Ureter (tissue), 1 donor: Measurements from ENCODE around the gene NBEA. TPM values are rescaled to one million over a fixed set of nuclear protein-coding genes. Genes with fewer than 3 reads are reported as not detected.

Experiments
- DNase-seq: peaks from one replicate; pipeline ENCODE4 v3.0.0-alpha.2; 2020; ENCODE audit warnings: low spot score
- total RNA-seq: library from RNA; stranded (reverse); gene quantifications from one replicate; pipeline ENCODE4 v1.2.4, GENCODE V29; 2023
- donor health status: DM: yes; HTN: yes; CAD: no.

NBEA gene
- total RNA-seq, 1 donor from 2014 or later, result 16.7 TPM

DNA sequence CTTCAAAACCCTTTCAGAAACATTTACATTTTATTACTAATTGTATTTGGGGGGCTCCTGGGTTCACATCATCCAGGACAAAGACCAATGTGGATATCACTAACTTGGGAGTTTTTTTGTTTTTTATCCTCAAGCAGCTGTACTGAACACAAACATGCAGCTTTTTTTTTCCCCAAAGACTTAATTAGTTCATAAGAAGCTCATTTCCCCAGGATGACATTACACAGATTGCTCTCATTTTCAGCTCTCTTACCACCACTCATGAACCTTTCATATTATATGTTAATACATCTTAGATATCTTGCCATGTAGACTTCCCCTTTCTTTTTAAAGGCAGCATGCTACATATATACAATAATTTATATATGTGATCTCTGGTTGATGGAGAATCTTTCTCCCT lies 653.1 kb downstream of the NBEA start:
- DNase-seq, result no peak

DNA sequence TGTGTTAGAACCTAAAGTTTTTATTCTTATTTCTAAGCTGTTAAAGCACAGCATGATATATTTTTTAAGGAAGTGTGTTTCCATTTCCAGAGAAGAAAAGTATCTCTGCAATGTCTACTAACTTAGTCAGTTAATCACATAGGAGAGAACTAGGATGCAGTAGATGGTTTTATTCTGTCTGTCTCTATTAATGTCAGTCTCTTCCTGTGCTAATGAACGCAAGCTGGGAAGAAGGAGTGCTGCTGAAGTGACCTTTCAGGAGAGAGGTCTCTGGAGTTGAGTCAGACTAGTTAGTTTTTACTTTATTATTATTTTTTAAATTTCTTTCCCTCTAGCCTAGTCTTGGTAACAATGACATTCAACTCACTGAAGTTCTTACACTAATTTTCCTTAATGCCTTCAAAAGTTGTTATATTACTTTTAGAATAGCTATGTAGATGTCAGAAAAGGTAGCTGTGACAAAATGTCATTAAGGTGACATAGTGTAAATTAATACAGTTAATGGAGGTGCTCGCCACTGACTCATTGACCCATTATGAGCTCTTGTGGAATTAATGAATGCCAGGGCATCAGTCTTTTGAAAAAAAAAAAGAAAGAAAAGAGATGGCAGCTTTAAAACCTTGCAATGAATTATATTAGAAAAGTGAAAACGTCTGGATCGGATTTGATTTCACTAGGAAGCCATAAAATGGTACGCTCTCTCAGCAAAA lies 654.4 kb downstream of the NBEA start:
- no peak for DNase-seq

DNA sequence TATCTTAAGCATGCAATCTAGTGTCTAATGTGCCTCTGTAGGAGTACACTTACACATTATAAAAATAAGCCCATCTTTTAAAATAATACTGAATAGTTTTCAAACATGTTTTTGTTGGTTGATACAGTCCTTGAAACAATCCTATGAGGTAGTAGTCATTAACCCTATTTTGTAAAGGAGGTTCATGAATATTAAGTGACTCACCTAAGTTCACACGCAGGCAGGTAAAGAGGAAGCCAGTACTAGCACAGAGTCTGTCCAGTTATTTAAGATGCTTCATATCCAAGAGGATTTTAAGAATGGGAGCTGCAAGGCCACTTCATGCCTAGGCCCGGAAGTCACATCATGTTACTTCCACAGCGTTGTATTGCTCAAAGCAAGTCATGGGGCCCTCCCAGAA lies 655.4 kb downstream of the NBEA start:
- no peak for DNase-seq

DNA sequence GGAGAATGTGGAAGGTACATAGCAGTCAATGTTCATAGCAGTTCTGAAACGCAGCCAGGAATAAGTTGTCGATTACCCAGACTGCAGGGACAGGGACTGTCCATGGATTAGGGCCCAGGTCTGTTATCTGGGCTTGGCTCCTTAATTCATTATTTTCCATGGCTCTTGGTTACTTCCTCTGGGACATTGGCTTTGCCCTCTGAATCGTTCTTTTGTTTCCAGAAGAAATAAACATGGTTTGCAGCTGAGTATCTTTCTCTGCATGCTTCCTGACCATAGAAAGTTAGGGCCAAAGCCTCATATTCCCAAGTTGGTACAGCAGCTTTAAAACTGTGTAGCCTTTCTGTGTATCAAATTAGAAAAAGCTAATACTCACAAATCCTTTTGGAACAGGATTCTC lies 656.2 kb downstream of the NBEA start:
- DNase-seq, result no peak

DNA sequence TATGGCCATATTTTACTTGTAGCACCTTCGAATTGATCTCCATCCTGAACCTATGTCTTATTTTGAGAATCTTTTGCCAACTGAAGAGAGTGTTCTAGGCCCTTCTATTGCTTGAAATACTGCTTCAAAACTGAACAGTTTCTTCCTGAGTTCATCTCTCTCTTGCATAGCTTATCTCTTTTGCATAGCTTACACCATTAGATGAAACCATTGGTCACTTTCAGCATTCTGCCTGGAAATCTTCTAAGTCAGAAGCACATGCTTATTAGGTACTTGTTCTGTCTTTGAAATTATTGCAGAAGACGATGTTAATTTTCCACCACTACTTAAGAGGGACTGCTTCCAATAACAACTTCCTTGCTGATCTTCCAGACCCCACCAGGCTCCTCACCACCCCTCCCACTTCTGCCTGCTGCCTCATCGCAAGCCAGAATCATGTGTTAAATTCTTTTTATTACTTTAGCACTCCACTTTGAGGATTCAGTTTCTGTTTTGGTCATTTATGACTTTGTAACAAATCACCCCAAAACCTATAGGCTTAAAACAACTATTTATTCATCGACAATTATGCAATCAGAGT lies 656.8 kb downstream of the NBEA start:
- no peak for DNase-seq

DNA sequence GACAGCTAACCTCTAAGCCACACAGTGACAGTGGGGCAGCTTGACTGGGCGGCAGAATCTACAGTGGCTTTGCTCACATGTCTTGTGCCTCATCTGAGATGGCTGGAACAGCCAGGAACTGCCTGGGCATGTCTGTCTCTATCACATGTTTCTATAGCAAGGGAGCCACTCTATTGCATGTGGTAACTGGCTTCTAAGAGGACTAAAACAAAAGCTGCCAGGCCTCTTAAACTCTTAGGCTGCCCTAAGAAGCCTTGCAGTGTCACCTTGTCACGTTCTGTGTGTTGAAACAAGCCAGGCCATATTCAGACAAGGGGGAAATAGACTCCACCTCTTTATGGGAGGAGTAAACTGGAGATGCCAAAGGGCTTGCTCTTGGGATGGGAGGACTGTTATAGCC lies 657.3 kb downstream of the NBEA start:
- DNase-seq, result no peak

DNA sequence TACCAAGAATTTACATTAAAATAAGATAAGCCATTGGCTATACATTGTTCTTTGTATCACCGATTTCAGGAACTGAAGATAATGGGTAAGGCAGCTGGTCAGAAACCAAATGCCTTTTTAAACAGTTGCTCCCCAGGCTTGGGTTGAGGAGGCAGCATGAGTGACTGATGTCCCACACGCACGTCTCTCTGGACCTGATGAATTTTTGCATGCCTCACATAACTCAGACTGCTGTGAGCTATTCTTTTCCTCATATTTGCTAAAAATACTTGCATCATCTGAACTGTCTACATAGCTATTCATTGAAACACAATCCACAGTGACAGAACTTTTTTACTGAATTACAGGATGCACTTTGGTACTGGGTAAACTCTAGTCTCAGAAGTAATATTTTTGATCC lies 658.1 kb downstream of the NBEA start:
- DNase-seq, result no peak

DNA sequence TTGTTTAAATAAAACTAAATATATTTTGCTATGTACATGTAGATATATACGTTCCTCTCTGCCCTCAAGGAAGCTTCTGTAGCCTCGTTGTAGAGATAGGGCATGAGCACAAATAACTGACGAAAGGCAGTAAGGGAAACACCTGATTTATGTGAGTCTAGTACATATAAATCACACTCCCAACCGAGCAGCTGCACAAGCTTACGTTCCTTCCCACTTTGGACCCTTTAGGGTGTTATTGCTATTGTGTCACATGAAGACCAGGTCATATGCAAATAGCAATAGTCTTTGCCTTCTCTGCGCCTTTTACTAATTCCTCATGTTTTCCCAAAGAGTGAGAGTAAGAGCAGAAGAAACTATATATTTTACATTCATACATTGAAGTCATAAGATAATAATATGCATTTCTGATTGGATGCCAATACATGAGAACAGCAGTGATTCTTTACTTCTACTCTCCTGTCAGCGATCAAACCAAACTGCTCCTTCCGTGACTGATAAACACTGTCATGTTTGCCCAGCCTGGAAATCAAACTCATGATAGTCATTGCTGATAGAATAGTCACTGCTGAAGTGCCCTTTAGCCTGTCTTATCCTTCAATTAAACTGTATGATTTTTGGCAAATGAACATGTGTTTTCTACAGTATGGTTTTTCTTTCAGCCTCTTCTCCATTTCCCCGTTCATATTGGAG lies 661.7 kb downstream of the NBEA start:
- no peak for DNase-seq

DNA sequence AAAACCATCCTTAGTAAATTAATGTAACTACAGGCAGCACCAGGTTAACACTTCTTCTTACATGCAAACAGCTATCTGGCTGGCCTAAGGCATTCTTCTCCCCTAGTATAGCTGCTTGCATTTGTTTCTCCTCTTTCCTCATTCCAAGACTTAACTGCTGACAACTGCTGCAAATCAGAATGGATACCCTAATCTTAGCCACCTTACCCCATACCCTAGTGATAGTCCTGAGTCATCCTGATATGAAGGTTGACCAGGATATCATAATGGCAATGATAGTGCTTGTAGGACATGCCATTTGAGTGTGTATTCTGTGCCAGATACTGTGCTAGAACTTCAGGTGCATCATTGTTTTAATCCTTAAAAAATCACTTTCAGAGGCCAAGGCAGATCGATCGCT lies 672.6 kb downstream of the NBEA start:
- DNase-seq, result no peak

DNA sequence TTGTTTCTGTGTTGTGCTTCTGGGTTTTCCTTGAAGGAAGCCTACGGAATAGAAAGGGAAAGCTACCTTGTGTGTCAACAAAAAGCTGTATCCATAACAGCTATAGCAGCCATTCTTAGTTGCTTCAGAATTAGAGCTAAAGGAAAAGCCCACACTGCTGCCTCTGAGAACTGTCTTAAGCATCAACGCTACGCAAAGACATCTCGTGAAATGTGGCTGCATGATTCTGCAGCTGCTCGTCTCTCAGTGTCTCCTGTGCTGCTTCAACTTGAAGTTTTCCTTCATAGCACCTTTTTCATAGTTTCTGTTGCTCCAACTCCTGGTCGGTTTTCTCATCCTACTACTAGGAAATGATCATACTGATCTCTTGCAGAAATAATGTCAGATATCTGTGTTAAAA lies 675.4 kb downstream of the NBEA start:
- no peak for DNase-seq

DNA sequence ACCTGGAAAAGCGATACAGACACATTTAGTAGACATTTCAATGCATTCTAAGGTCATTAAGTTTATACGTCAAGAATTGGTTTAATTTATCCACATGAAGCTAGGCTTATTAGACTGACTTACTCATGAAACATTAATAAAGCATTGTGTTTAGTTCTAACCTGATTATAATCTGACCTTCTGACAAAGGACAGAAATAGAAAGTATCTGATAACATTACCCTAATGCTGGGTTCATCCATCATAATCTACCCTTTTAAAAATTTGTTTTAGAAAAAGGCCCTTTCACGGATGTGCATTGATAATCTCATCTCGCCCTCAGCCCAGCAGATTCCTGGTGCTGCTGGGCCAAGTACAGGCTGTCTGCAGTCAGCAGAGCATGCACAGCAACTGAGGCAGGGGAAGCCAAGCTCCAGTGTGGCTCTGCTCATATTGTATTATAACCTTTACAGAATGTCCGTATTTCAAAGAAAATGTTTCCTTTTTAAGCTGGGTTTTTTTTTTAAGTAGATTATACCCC lies 676.6 kb downstream of the NBEA start:
- no peak for DNase-seq

DNA sequence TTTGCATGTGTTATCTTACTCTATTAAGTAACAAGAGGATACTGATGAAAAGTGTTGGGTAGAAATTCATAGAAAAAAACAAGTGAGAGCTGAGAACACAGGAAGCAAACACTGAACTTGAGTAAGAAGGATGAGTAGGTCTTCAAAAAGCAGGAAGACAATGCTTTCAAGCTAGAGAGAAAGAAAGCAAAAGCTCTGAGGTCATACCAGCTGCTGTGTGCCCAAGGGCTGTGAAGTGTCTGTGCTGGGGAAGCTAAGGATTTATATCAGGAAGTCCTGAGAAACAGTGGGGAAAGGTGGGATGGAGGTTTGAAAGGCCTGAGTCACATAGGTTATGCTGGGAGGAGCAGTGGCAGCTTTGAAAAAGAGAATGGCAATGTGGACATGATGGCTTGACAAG lies 679.9 kb downstream of the NBEA start:
- no peak for DNase-seq

DNA sequence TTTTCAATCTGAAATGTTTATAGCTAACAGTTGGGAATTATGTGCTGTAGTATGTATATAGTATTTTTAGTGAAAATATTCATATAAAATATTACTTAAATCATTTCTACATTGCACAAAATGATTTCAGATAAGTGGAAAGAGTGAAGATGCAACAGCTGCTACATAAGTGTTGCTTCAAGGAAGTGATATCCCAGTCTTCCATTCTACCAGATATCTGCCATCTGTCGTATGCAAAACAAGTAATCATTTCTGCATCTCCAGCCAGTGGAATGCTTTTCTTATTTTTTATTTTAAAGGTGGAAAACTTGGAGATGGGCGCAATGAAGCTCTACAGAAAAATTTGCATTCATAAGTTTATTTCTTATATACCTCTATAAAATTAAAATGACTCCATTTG lies 687.0 kb downstream of the NBEA start:
- DNase-seq, result no peak

DNA sequence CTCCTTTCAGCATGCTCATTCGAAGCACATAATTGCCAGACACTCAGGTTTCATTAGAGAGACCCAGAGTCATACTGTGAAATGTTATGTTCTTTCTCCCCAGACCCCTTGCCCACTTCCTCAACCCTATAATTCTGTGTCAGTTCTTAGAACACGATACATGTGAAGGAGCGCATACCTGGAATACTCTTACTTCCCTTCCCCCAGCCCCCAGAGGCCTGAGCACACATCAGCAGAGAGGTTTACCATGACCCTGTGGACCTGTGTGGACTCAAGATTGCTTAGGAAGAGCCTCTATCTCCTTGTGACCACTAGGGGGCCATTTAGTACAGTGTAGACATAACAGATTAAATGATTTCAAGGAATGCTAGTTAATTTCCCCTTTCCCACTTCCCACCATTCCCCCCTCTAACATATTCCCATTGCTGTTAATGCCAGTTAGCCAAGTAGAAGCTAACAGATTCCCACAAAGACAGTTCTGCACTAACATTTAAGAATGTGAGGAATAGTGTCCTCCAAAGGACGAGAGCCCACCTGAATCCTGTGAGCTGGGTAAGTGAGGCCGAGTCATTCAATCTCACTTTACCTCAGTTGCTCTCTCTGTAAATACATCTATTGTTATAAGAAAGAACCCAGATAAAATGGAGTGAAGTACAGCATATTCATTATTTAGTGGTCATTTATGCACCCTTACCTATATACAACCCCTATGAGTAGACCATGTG lies 688.6 kb downstream of the NBEA start:
- no peak for DNase-seq

DNA sequence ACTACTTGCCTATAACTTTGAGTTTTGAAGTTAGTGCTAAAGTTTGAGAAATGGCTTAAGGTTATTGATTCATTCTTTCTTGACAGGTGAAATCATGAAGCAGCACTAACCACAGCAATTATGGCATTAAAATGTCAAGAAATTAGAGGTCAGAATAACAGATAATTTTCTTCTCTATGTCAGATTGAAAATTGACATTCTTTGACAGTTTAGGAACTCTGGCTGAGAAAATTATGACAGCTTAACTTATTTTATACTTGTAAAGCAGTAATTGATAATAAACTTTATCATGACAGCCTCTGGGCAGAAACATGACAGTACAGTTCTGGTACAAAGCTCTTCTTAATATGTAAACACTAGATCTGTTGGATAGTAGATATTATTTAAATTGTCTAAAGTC lies 689.6 kb downstream of the NBEA start:
- DNase-seq, result no peak

DNA sequence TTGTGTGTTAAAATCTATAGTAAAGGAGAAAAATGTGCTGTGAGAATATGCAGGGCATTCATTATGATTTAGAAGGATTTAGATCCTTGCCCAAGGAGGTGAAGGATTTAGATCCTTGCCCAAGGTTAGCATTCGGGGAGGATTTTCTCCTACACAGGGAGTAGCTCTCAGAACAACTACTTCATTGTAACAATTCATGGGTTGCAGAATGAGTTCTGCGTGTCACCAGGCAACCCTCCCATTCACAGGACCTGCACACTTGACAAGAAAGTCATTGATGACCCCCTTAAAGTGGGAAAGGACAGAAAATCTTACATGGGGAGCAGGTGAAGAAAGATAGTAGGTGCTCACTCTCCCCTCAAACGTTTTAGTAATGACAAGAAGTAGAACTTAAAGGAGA lies 701.6 kb downstream of the NBEA start:
- no peak for DNase-seq

DNA sequence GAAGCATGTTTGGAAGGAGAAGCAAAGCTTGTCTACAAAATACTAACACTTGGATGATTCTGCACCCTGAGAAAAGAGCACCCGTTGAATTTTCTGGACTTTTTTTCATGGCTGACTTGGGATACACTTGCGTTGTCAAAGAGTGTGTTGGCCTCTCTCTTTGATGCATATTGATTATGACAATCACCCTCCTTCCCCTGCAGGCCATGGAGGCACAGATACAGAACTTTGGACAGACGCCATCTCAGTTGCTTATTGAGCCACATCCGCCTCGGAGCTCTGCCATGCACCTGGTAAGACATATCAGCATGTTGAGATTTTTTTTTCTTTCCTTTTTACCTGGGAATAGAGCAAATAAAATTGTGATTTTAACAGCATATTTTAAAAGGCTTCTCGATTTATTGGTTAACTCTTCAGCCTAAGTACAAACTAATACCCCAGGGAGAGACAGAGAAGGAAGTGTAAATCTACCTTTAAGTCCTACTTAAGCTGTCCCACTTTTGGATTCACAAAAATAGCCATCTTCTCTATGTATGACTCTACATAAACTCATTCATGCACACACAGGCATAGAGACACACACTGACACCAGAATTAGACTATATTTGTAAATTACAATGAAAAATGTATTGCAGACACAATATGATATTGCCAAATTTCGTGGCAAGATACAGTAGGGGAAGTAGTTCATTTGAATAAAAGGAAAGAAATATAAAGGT lies 704.1 kb downstream of the NBEA start:
- DNase-seq, result no peak

DNA sequence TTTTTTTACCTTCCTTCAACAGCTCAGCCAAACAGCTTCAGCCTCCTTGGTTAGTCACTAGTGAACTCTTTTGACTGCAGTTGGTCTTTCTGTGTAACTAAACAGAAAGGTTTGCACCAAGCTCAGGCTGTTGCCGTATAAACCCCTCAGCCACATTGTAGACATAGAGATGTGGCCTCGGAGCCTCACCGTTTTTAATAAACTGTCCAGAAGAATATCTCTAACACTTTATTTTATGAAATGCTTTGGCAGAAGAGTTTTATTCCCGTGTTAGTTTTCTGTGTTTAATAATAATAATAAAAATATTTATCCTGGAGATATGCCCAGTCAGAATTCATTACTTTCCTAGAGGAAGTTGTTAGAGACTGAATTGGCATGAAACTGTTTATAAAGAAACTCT lies 706.1 kb downstream of the NBEA start:
- no peak for DNase-seq

DNA sequence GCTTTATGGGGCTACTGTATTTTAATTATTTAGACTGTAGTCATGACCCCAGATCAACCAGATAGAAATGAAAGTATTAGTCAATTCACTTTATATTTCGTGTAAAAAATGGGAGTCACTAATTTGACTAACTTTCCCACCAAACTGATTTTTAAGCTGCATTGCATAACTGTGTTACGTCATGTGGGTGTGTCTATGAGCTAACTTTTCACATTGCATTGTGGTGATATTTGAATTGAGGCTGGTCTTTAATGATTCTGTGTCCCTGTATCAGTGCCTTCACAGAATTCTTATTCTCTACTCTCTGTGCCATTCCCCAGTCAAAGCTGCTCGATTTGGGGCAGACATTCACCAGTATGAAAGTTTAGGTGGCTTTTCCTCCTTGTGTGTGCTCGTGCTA lies 707.1 kb downstream of the NBEA start:
- no peak for DNase-seq

DNA sequence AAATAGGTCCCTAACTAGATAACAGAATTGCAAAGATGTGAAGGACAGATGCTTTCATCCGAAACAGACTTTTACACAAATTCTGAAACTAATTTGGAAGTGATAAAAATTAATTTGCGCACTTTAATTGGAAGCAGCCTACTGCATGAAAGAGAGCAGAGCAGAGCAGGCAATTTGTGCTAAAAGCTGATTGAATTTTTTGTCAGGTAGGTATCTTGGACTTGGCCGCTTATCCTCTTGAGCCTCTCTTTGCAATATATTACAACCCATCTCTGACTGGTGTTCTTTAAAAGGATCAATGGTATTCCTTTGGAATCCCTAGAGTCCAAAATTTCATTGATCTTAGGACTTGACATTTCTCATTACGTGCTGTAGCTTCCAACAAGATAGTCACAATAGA lies 717.7 kb downstream of the NBEA start:
- DNase-seq, result no peak

DNA sequence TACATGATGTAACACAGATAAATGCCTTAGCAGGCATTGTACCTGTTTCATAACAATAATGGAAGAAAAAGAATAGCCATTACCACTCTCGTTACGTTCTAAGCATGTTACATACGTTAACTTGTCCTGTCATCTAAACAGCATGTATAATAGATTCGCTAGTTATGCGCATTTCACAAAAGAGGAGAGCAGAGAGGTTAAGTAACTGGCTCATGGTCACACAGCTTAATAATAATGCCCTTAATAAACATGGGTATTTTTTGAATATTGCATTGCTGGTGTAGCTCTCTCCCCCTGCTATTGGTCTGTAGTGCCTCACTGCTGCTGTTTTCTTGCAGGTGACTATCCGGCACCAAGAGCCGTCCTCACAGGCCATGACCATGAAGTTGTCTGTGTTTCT lies 722.7 kb downstream of the NBEA start:
- no peak for DNase-seq

DNA sequence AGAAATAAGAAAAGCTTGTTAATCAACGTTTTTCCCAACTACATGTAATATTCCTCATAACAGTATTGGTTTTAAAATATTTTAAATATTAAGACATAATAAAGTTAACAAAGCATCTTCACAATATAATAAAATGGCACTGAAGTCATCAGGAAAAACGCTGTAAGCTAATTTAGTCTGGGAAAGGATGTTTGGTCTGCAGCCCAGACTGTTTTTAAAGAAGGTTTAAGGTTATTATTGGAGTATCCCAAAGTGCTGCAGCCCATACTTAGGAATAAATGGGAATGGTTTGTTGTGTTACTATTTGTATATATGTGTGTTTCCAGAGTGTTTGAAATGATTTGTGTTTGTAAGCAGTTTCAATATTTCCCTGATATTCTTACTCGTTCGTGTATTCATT lies 727.3 kb downstream of the NBEA start:
- DNase-seq, result no peak
